ENCODE measurements around the gene OR1F1.

DNA sequence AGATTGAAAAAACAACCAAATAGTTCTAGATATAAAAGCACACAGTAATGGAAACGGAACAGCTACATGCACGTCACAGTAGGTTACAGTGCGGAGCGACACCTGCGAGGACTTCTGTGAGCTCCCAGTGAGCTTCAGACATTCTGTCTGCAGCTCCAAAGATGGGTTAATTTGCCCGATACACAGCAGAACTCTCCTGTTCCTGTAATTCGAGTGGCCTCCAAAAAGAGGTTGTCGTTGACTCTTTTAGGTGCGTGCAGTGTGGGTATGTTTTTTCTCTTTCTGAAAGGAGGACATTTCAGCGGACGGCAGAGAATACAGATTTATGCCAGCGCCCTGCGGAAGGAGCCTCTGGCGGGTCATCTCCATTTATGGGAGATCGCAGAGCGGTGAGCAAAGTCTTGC is 2.9 kb downstream of the OR1F1 start:
- no peak for TF ChIP-seq POLR2AphosphoS5 (IDR thresholded peaks at IDR 0.05)
- no peak for TF ChIP-seq POLR2A (IDR thresholded peaks at IDR 0.05)
- TF ChIP-seq, protein P1, sequence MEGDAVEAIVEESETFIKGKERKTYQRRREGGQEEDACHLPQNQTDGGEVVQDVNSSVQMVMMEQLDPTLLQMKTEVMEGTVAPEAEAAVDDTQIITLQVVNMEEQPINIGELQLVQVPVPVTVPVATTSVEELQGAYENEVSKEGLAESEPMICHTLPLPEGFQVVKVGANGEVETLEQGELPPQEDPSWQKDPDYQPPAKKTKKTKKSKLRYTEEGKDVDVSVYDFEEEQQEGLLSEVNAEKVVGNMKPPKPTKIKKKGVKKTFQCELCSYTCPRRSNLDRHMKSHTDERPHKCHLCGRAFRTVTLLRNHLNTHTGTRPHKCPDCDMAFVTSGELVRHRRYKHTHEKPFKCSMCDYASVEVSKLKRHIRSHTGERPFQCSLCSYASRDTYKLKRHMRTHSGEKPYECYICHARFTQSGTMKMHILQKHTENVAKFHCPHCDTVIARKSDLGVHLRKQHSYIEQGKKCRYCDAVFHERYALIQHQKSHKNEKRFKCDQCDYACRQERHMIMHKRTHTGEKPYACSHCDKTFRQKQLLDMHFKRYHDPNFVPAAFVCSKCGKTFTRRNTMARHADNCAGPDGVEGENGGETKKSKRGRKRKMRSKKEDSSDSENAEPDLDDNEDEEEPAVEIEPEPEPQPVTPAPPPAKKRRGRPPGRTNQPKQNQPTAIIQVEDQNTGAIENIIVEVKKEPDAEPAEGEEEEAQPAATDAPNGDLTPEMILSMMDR (IDR thresholded peaks at IDR 0.05): no peak
- TF ChIP-seq EP300 (IDR thresholded peaks at IDR 0.05): no peak

Data from stomach (tissue), 4 donors.